Keratinocyte (primary cell): ENCODE measurements around the gene HHATL. TPM values are rescaled to one million over a fixed set of nuclear protein-coding genes. Genes with fewer than 3 reads are reported as not detected.

Experiments
- DNase-seq: peaks from one replicate; pipeline ENCODE4 v3.0.0-alpha.2; 2011; ENCODE audit warnings: low read depth, missing footprints, low spot score
- FAIRE-seq: peaks from 2 replicates; lab custom pipeline; 2011; peaks lifted over from hg19 to GRCh38; lab: Jason Lieb, UNC
- H2AFZ ChIP-seq: 2 replicates; pipeline ENCODE4 v1.6.0; 2012; ENCODE audit warnings: low read length, control low read depth, inconsistent platforms; ENCODE audit not compliant: control insufficient read depth
- H3K27ac ChIP-seq: 2 replicates; pipeline ENCODE4 v1.5.1; 2011; ENCODE audit warnings: low read length; ENCODE audit not compliant: control insufficient read depth, insufficient read depth
- H3K27me3 ChIP-seq: 3 replicates; pipeline ENCODE4 v1.6.0; 2011; ENCODE audit warnings: low read length; ENCODE audit not compliant: control insufficient read depth, insufficient read depth; ENCODE audit errors: extremely low read depth
- H3K36me3 ChIP-seq, 2 experiments: 2 replicates in 1 of 2; 3 replicates in 1 of 2; pipeline ENCODE4 v1.5.1; 2011; ENCODE audit warnings: low read length in 2 of 2, mild to moderate bottlenecking in 1 of 2; ENCODE audit not compliant: control insufficient read depth in 2 of 2, insufficient read depth in 2 of 2; ENCODE audit errors: extremely low read depth in 1 of 2
- H3K4me1 ChIP-seq: 3 replicates; pipeline ENCODE4 v1.5.1; 2011; ENCODE audit warnings: low read length; ENCODE audit not compliant: control insufficient read depth, insufficient read depth; ENCODE audit errors: extremely low read depth
- H3K4me2 ChIP-seq: 3 replicates; pipeline ENCODE4 v1.6.0; 2011; ENCODE audit warnings: low read depth, low read length; ENCODE audit not compliant: control insufficient read depth, insufficient read depth; ENCODE audit errors: extremely low read depth
- H3K4me3 ChIP-seq, 3 experiments: fragments of 200-600 bp in 1 of 3; sonication (generic) in 1 of 3; 2 replicates in 2 of 3; 3 replicates in 1 of 3; pipeline ENCODE4 v1.5.1; 2011 to 2016; ENCODE audit warnings: low read length in 3 of 3, mild to moderate bottlenecking in 3 of 3, control low read depth in 2 of 3, inconsistent platforms in 1 of 3, low read depth in 1 of 3, mixed read lengths in 1 of 3, mixed run types in 1 of 3, moderate library complexity in 1 of 3; ENCODE audit not compliant: control insufficient read depth in 2 of 3, insufficient read depth in 2 of 3; ENCODE audit errors: extremely low read depth in 1 of 3
- H3K79me2 ChIP-seq: 2 replicates; pipeline ENCODE4 v1.6.0; 2012; ENCODE audit warnings: low read length; ENCODE audit not compliant: control insufficient read depth, insufficient read depth
- H3K9ac ChIP-seq: 3 replicates; pipeline ENCODE4 v1.6.0; 2011; ENCODE audit warnings: low read length; ENCODE audit not compliant: control insufficient read depth, insufficient read depth; ENCODE audit errors: extremely low read depth
- H3K9me1 ChIP-seq: 3 replicates; pipeline ENCODE4 v1.6.0; 2011; ENCODE audit warnings: low read length; ENCODE audit not compliant: control insufficient read depth, insufficient read depth; ENCODE audit errors: extremely low read depth
- H3K9me3 ChIP-seq: 2 replicates; pipeline ENCODE4 v1.5.1; 2012; ENCODE audit warnings: low read depth, low read length; ENCODE audit not compliant: control insufficient read depth
- H4K20me1 ChIP-seq: 3 replicates; pipeline ENCODE4 v1.6.0; 2011; ENCODE audit warnings: low read length; ENCODE audit not compliant: control insufficient read depth, insufficient read depth; ENCODE audit errors: extremely low read depth
- CTCF ChIP-seq, 3 experiments: IDR thresholded peaks in 1 of 3; conservative IDR thresholded peaks in 1 of 3; optimal IDR thresholded peaks in 1 of 3; 2 replicates in 2 of 3; 3 replicates in 1 of 3; pipeline versions ENCODE3 to v1.5.1; 2011; ENCODE audit warnings: low read length in 3 of 3, mild to moderate bottlenecking in 3 of 3, moderate library complexity in 2 of 3, control low read depth in 1 of 3, inconsistent platforms in 1 of 3; ENCODE audit not compliant: insufficient read depth in 2 of 3; ENCODE audit errors: extremely low read depth in 1 of 3
- EZH2 ChIP-seq: IDR thresholded peaks from one replicate; pipeline ENCODE4 v1.6.1; 2012; ENCODE audit warnings: inconsistent platforms, mild to moderate bottlenecking, low read length, moderate library complexity
- dilution Hi-C: fragments of 300-500 bp; cut with MboI; formaldehyde crosslinking; loops from one replicate; pipeline ENCODE4 v1.7.0; 2020; ENCODE audit warnings: low sequenced_read_pairs; ENCODE audit not compliant: extremely low pct_ligation_motif_present
- polyA plus RNA-seq, 5 experiments: library from polyadenylated mRNA; depleted of rRNA in 3 of 5; stranded (reverse) in 3 of 5; stranded (forward) in 1 of 5; unstranded in 1 of 5; fragments of >200 nt; gene quantifications; 1 replicate in 1 of 5; 2 replicates in 3 of 5; 3 replicates in 1 of 5; pipeline versions ENCODE4 v1.2.1 to v1.2.3, GENCODE V29; 2011 to 2012; ENCODE audit warnings: missing spikeins in 2 of 5, low read depth in 1 of 5, low replicate concordance in 1 of 5

Gene HHATL
- polyA plus RNA-seq, 1 donor (not counting 4 experiments of a cell fraction or from before 2014, with no cell fraction given), result not detected

GRCh38 chr3:42655331-42655888 lies 47.2 kb downstream of the HHATL start:
- TF ChIP-seq EZH2 (no peak), CTCF (optimal IDR thresholded peaks at IDR 0.05 in 1 of 3, IDR thresholded peaks at IDR 0.05 in 1 of 3, conservative IDR thresholded peaks at IDR 0.05 in 1 of 3; ENCODE audit: extremely low read depth in 1 of 3, insufficient read depth in 2 of 3, low read length in 3 of 3) (no peak)
- peak overlapping the region; percentile 77 for H3K4me2 ChIP-seq
- peaks cover 3% of the 10 kb centered on the region for H4K20me1 ChIP-seq
- FAIRE-seq (no peak), DNase-seq (no peak)
- H3K9me1 ChIP-seq, result peaks cover 7% of the 10 kb centered on the region
- H3K9ac ChIP-seq, result peak overlapping the region; percentile 79
- H3K27me3 ChIP-seq, result no peaks in the 10 kb centered on the region
- H3K9me3 ChIP-seq, result no peaks in the 10 kb centered on the region
- peaks cover 43% of the 10 kb centered on the region for H3K4me1 ChIP-seq
- peaks cover 14% of the 10 kb centered on the region for H3K79me2 ChIP-seq
- H2AFZ ChIP-seq, result no peak overlapping the region
- H3K27ac ChIP-seq, result no peak overlapping the region
- peaks cover 8 to 11% of the 10 kb centered on the region in 2 experiments for H3K36me3 ChIP-seq
- dilution Hi-C loops, result no loop called here
- H3K4me3 ChIP-seq, result peak overlapping the region; percentile 60 to 73 (median 60)

DNA sequence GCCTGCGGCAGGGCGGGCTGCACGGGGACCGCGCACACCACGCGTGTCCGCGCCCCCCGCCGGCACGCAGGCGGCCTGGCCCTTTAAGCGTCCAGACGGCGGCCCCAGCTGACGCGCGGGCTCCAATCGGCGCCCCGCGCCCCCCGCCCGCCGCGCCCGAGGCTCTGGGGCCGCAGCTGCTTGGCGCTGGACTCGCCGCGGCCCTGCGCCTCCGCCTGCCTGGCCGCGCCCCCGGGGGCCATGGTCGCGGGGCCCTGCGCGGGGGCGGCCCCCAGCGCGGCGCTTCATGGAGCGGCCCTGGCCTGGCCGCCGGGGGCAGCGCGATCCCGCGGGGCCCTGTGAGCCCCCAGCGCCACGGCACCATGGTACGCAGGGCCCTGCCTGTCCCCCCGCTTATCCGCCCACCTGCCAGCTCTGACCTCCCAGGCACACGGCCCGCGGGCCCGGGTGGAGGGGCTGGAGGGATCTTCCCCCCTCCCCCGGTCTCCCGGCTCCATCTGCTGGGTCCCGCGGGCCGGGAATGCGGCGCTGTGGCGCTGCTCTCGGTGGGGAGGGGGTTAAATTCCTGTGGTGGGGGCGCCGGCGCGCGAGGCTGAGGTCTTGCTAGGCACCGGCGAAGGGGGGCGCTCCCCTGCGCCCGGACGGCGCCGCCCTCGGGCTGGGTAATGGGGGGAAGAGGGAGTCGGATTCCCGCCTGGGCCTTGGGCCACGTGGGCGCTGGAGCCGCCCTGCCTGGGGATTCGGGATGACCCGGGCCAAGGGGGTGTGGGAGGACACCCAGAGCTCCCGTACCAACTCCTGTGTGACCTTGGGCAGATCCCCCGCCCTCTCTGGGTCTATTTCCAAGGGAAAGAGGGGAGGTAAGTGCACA lies 48.0 kb downstream of the HHATL start:
- Histone ChIP-seq H3K27ac (peak overlapping the region; percentile 49), H3K9me1 (peaks cover 7% of the 10 kb centered on the region), H3K4me1 (peaks cover 43% of the 10 kb centered on the region), H2AFZ (peak overlapping the region; percentile 33), H3K36me3 (peaks cover 2 to 8% of the 10 kb centered on the region in 2 experiments), H3K9me3 (no peaks in the 10 kb centered on the region), H3K9ac (peak overlapping the region; percentile 79), H4K20me1 (peaks cover 6% of the 10 kb centered on the region), H3K27me3 (no peaks in the 10 kb centered on the region), H3K4me3 (peak overlapping the region; percentile 60 to 80 (median 60)), H3K4me2 (peak overlapping the region; percentile 77), H3K79me2 (peaks cover 14% of the 10 kb centered on the region)
- FAIRE-seq, result peak; percentile 9
- no peak for TF ChIP-seq CTCF (optimal IDR thresholded peaks at IDR 0.05 in 1 of 3, IDR thresholded peaks at IDR 0.05 in 1 of 3, conservative IDR thresholded peaks at IDR 0.05 in 1 of 3; ENCODE audit: extremely low read depth in 1 of 3, insufficient read depth in 2 of 3, low read length in 3 of 3)
- TF ChIP-seq EZH2, result no peak
- DNase-seq, result no peak
- dilution Hi-C loops, result no loop called here
